H1 (cell line): ENCODE results near the gene SLX4IP. TPM values are rescaled to one million over a fixed set of nuclear protein-coding genes. Genes with fewer than 3 reads are reported as not detected.

ENCODE experiments used
- BCL11A ChIP-seq, 2 experiments: IDR thresholded peaks; one replicate each; pipeline ENCODE4 v1.6.1; 2011; ENCODE audit warnings: low read depth in 2 of 2, low read length in 2 of 2, mild to moderate bottlenecking in 2 of 2
- CBX5 ChIP-seq: fragments of 300-800, 300-1000 bp; sonication (generic); IDR thresholded peaks from 2 replicates; pipeline ENCODE4 v1.7.1; 2016; ENCODE audit warnings: antibody characterized with exemption, low read length, low read depth
- CEBPB ChIP-seq: IDR thresholded peaks from 2 replicates; pipeline ENCODE4 v1.6.1; 2012; ENCODE audit warnings: low read depth, low read length
- GABPA ChIP-seq: IDR thresholded peaks from 2 replicates; pipeline ENCODE4 v1.6.1; 2011; ENCODE audit warnings: mild to moderate bottlenecking, low read length, moderate library complexity, borderline replicate concordance; ENCODE audit not compliant: insufficient read depth
- SAP30 ChIP-seq: fragments of 300-600 bp; sonication (generic); IDR thresholded peaks from 2 replicates; pipeline ENCODE4 v1.7.1; 2012; ENCODE audit warnings: low read length, moderate library complexity, mild to moderate bottlenecking, inconsistent platforms; ENCODE audit not compliant: insufficient read depth, insufficient replicate concordance
- SIRT6 ChIP-seq: IDR thresholded peaks from one replicate; pipeline ENCODE4 v1.7.1; 2012; ENCODE audit warnings: low read length, inconsistent platforms
- SRF ChIP-seq: IDR thresholded peaks from 2 replicates; pipeline ENCODE4 v1.6.1; 2011; ENCODE audit warnings: mild to moderate bottlenecking, low read depth, low read length, moderate library complexity
- TAF7 ChIP-seq: optimal IDR thresholded peaks from 2 replicates; pipeline ENCODE3; 2011; ENCODE audit warnings: low read depth, mild to moderate bottlenecking, inconsistent platforms, low read length, moderate library complexity, borderline replicate concordance
- TCF12 ChIP-seq: IDR thresholded peaks from 2 replicates; pipeline ENCODE4 v1.6.1; 2011; ENCODE audit warnings: low read depth, mild to moderate bottlenecking, low read length
- ZNF274 ChIP-seq: IDR thresholded peaks from 2 replicates; pipeline ENCODE4 v1.7.0; 2012; ENCODE audit warnings: low read length, borderline replicate concordance; ENCODE audit errors: extremely low read depth
- polyA plus RNA-seq, 7 experiments: library from polyadenylated mRNA; depleted of rRNA in 3 of 7; stranded (reverse) in 5 of 7; unstranded in 2 of 7; fragments of >200 nt in 5 of 7; fragments of 200-250 nt in 2 of 7; gene quantifications; 1 replicate in 5 of 7; 2 replicates in 1 of 7; 4 replicates in 1 of 7; pipeline versions ENCODE4 v1.2.1 to v1.2.3, GENCODE V29; 2011 to 2013; ENCODE audit warnings: missing spikeins in 2 of 7, mixed read lengths in 2 of 7
- total RNA-seq: library from RNA; stranded (reverse); fragmentation: NEBNext Ultra II Directional; extraction: Animal tissue kit (Norgen Biotek cat#: 25700); gene quantifications from 2 replicates; pipeline ENCODE4 v1.2.1, GENCODE V29; 2021

Gene SLX4IP
- total and polyA plus RNA-seq, 2 of the 8 experiments (the other 6 are each of a cell fraction or from before 2014, with no cell fraction given): 2.4 to 8.7 TPM

GRCh38 chr20:10666221-10667076 is 231.3 kb downstream of the SLX4IP start (continued):
- TF ChIP-seq GABPA (no peak), SAP30 (no peak), SRF (no peak), TAF7 (no peak), BCL11A (IDR thresholded peaks at IDR 0.05; ENCODE audit: low read depth in 2 of 2, low read length in 2 of 2) (no peak), CBX5 (no peak), SIRT6 (no peak), CEBPB (no peak), ZNF274 (no peak), TCF12 (no peak)
- TF ChIP-seq, all 59 proteins: peak for 0
